GM19372 (cell line): ENCODE data around the gene SPOP.

ENCODE experiments used
- ATAC-seq: cut with Tn5 transposase; IDR thresholded peaks from one replicate; pipeline ENCODE4 v1.9.1; 2021; ENCODE audit warnings: mild to moderate bottlenecking, low read depth, moderate library complexity; ENCODE audit not compliant: unreplicated experiment

Gene SPOP

GRCh38 chr17:49588726-49589576 lies 88.9 kb downstream of the SPOP start:
- ATAC-seq: no peak

- ATAC-seq: no peak
These were observed 89.6 kb downstream of the SPOP start for GRCh38 chr17:49588312-49588711.

- ATAC-seq: no peak
These were observed 90.4 kb downstream of the SPOP start for GRCh38 chr17:49587366-49588073.

GRCh38 chr17:49585422-49586027 lies 92.4 kb downstream of the SPOP start:
- ATAC-seq: no peak

- no peak for ATAC-seq
These were observed 94.0 kb downstream of the SPOP start for GRCh38 chr17:49583889-49584288.

GRCh38 chr17:49583226-49583625 lies 94.7 kb downstream of the SPOP start:
- no peak for ATAC-seq

GRCh38 chr17:49582789-49583188 lies 95.1 kb downstream of the SPOP start:
- no peak for ATAC-seq

GRCh38 chr17:49582055-49582722 lies 95.7 kb downstream of the SPOP start:
- ATAC-seq: no peak

- no peak for ATAC-seq
These were observed 96.3 kb downstream of the SPOP start for GRCh38 chr17:49581648-49581998.

- no peak for ATAC-seq
These were observed 96.8 kb downstream of the SPOP start for GRCh38 chr17:49580981-49581647.

- no peak for ATAC-seq
These were observed 97.7 kb downstream of the SPOP start for GRCh38 chr17:49580055-49580721.

GRCh38 chr17:49579522-49579921 lies 98.4 kb downstream of the SPOP start:
- ATAC-seq: no peak

- no peak for ATAC-seq
These were observed 98.9 kb downstream of the SPOP start for GRCh38 chr17:49578952-49579500.

- ATAC-seq: no peak
These were observed 99.5 kb downstream of the SPOP start for GRCh38 chr17:49578414-49578813.

- no peak for ATAC-seq
These were observed 99.9 kb downstream of the SPOP start for GRCh38 chr17:49577963-49578362.

GRCh38 chr17:49577650-49577934 lies 100.3 kb downstream of the SPOP start:
- no peak for ATAC-seq

GRCh38 chr17:49576917-49577649 lies 100.8 kb downstream of the SPOP start:
- ATAC-seq: no peak

- no peak for ATAC-seq
These were observed 101.6 kb downstream of the SPOP start for GRCh38 chr17:49576088-49576916.
